Measurements from ENCODE around the gene KRT83. TPM values are rescaled to one million over a fixed set of nuclear protein-coding genes. Genes with fewer than 3 reads are reported as not detected.

The KRT83 gene
- polyA plus RNA-seq, 1 donor (not counting 4 experiments of a cell fraction or from before 2014, with no cell fraction given), result not detected

DNA sequence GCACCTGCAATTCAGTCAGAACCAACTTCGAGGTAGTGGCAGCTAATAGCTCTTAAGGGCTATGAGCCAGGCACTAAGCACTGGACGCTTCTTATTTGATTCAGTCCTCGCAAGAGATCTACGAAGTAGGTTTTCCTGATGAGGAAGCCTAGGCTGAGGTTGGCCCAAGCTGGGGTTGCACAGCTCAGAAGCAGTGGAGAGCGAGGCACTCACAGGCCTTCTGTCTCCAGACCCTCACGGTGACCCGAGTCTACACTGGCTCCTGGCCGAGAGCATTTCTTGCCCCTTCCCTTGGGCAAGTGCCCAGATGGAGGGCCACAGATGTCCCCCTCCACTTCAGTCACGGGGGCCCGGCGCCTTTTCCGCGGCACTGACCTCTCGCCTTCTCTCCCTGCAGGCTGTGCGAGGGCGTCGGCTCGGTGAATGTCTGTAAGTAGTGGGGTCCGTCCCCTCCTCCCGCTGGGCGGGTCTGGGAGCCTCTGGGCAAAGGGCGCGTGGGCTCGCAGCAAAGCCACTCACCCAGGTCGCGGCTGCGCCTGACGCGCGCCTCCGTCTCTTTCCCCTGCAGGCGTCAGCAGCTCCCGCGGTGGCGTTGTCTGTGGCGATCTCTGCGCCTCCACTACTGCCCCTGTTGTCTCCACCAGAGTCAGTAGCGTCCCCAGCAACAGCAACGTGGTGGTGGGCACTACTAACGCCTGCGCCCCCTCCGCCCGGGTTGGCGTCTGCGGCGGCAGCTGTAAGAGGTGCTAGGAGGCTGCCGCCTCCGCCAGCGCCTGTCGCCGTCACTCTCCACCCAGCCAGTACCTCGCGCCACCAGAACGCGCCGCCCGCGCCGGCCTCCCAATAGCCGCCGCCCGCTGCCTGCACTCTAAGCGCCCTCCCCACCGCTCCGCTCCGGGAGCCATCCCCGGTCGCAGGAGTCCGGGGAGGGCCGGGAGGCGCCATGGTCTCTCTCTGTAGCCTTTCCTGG, 13.1 kb downstream of the KRT83 start:
- Histone ChIP-seq H2AFZ (ENCODE audit: control insufficient read depth, low read length) (peak overlapping the region; percentile 86), H3K9ac (ENCODE audit: control insufficient read depth, extremely low read depth, insufficient read depth, low read length) (peak overlapping the region; percentile 64), H3K27ac (ENCODE audit: control insufficient read depth, insufficient read depth, low read length) (no peak overlapping the region), H3K36me3 (ENCODE audit: control insufficient read depth in 2 of 2, extremely low read depth in 1 of 2, insufficient read depth in 2 of 2, low read length in 2 of 2) (no peaks in the 10 kb centered on the region), H3K9me3 (ENCODE audit: control insufficient read depth, low read depth, low read length) (no peaks in the 10 kb centered on the region), H3K4me1 (ENCODE audit: control insufficient read depth, extremely low read depth, insufficient read depth, low read length) (peaks cover 12% of the 10 kb centered on the region), H3K27me3 (ENCODE audit: control insufficient read depth, extremely low read depth, insufficient read depth, low read length) (peaks cover 19% of the 10 kb centered on the region), H3K9me1 (ENCODE audit: control insufficient read depth, extremely low read depth, insufficient read depth, low read length) (no peaks in the 10 kb centered on the region), H3K4me2 (ENCODE audit: control insufficient read depth, extremely low read depth, insufficient read depth, low read depth, low read length) (peak overlapping the region; percentile 83), H3K79me2 (ENCODE audit: control insufficient read depth, insufficient read depth, low read length) (no peaks in the 10 kb centered on the region), H3K4me3 (ENCODE audit: control insufficient read depth in 2 of 3, extremely low read depth in 1 of 3, insufficient read depth in 2 of 3, low read depth in 1 of 3, low read length in 3 of 3) (peak overlapping the region; percentile 33 to 69 (median 65)), H4K20me1 (ENCODE audit: control insufficient read depth, extremely low read depth, insufficient read depth, low read length) (no peaks in the 10 kb centered on the region)
- TF ChIP-seq, protein P1, sequence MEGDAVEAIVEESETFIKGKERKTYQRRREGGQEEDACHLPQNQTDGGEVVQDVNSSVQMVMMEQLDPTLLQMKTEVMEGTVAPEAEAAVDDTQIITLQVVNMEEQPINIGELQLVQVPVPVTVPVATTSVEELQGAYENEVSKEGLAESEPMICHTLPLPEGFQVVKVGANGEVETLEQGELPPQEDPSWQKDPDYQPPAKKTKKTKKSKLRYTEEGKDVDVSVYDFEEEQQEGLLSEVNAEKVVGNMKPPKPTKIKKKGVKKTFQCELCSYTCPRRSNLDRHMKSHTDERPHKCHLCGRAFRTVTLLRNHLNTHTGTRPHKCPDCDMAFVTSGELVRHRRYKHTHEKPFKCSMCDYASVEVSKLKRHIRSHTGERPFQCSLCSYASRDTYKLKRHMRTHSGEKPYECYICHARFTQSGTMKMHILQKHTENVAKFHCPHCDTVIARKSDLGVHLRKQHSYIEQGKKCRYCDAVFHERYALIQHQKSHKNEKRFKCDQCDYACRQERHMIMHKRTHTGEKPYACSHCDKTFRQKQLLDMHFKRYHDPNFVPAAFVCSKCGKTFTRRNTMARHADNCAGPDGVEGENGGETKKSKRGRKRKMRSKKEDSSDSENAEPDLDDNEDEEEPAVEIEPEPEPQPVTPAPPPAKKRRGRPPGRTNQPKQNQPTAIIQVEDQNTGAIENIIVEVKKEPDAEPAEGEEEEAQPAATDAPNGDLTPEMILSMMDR (optimal IDR thresholded peaks at IDR 0.05 in 1 of 3, IDR thresholded peaks at IDR 0.05 in 1 of 3, conservative IDR thresholded peaks at IDR 0.05 in 1 of 3; ENCODE audit: extremely low read depth in 1 of 3, insufficient read depth in 2 of 3, low read length in 3 of 3), result peak in 1 of 3 experiments; percentile 7
- no peak for TF ChIP-seq EZH2 (IDR thresholded peaks at IDR 0.05; ENCODE audit: low read length)
- dilution Hi-C loops (cut with MboI; ENCODE audit: extremely low pct_ligation_motif_present, low sequenced_read_pairs), result no loop called here
- FAIRE-seq (no peak), DNase-seq (ENCODE audit: low read depth, low spot score) (no peak)

DNA sequence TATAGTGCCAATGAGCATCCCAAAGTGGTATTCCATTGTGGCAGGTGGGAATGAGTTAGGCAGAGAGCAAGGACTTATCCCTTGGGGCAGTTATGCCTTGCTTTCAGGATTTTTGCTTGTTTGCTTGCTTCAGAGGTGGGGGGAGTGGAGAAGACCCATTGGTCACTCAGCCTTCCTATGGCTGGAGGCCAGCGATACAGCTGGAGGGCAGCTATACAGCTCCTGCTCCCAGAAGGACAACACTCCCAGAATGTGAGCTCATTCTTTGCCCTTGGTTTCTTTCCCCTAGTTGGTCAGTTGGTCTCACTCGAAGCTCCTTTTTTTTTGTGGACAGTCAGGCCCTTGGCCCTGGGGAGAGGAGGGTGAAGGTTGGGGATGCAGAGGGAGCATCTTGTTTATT, 14.5 kb downstream of the KRT83 start:
- Histone ChIP-seq H4K20me1 (ENCODE audit: control insufficient read depth, extremely low read depth, insufficient read depth, low read length) (no peaks in the 10 kb centered on the region), H3K27me3 (ENCODE audit: control insufficient read depth, extremely low read depth, insufficient read depth, low read length) (peaks cover 19% of the 10 kb centered on the region), H3K36me3 (ENCODE audit: control insufficient read depth in 2 of 2, extremely low read depth in 1 of 2, insufficient read depth in 2 of 2, low read length in 2 of 2) (no peaks in the 10 kb centered on the region), H3K4me1 (ENCODE audit: control insufficient read depth, extremely low read depth, insufficient read depth, low read length) (peaks cover 12% of the 10 kb centered on the region), H3K9me1 (ENCODE audit: control insufficient read depth, extremely low read depth, insufficient read depth, low read length) (no peaks in the 10 kb centered on the region), H3K4me3 (ENCODE audit: control insufficient read depth in 2 of 3, extremely low read depth in 1 of 3, insufficient read depth in 2 of 3, low read depth in 1 of 3, low read length in 3 of 3) (no peak overlapping the region), H3K9me3 (ENCODE audit: control insufficient read depth, low read depth, low read length) (no peaks in the 10 kb centered on the region), H3K4me2 (ENCODE audit: control insufficient read depth, extremely low read depth, insufficient read depth, low read depth, low read length) (no peak overlapping the region), H3K79me2 (ENCODE audit: control insufficient read depth, insufficient read depth, low read length) (no peaks in the 10 kb centered on the region), H2AFZ (ENCODE audit: control insufficient read depth, low read length) (no peak overlapping the region), H3K9ac (ENCODE audit: control insufficient read depth, extremely low read depth, insufficient read depth, low read length) (no peak overlapping the region), H3K27ac (ENCODE audit: control insufficient read depth, insufficient read depth, low read length) (no peak overlapping the region)
- DNase-seq (ENCODE audit: low read depth, low spot score) (no peak), FAIRE-seq (no peak)
- TF ChIP-seq, protein P1 (optimal IDR thresholded peaks at IDR 0.05 in 1 of 3, IDR thresholded peaks at IDR 0.05 in 1 of 3, conservative IDR thresholded peaks at IDR 0.05 in 1 of 3; ENCODE audit: extremely low read depth in 1 of 3, insufficient read depth in 2 of 3, low read length in 3 of 3), result no peak
- no peak for TF ChIP-seq EZH2 (IDR thresholded peaks at IDR 0.05; ENCODE audit: low read length)
- dilution Hi-C loops (cut with MboI; ENCODE audit: extremely low pct_ligation_motif_present, low sequenced_read_pairs), result no loop called here
